Measurements from ENCODE around the gene SLC16A9.

The SLC16A9 gene

GRCh38 chr10:59618666-59619065, 91.0 kb downstream of the SLC16A9 start:
- intact Hi-C loops (cut with DNase I), result no loop called here
- DNase-seq, result no peak

GRCh38 chr10:59617996-59618395, 91.7 kb downstream of the SLC16A9 start:
- intact Hi-C loops (cut with DNase I), result no loop called here
- DNase-seq, result no peak

GRCh38 chr10:59611048-59611447, 98.6 kb downstream of the SLC16A9 start:
- intact Hi-C loops (cut with DNase I), result no loop called here
- no peak for DNase-seq

- intact Hi-C loops (cut with DNase I), result no loop called here
- no peak for DNase-seq
These were observed 101.7 kb downstream of the SLC16A9 start for GRCh38 chr10:59607970-59608369.

GRCh38 chr10:59606551-59606961, 103.1 kb downstream of the SLC16A9 start:
- intact Hi-C loops (cut with DNase I), result no loop called here
- peak in 24 of 42 donors; percentile 22 to 78 (median 45) for DNase-seq

GRCh38 chr10:59601985-59602384, 107.7 kb downstream of the SLC16A9 start:
- intact Hi-C loops (cut with DNase I), result no loop called here

More at GRCh38 chr10:59601985-59602384, 107.7 kb downstream of the SLC16A9 start:
- DNase-seq, result no peak

Data from head of caudate nucleus (tissue), 42 donors.